Measurements from ENCODE around the gene TIGD7. TPM values are rescaled to one million over a fixed set of nuclear protein-coding genes. Genes with fewer than 3 reads are reported as not detected.

TIGD7 gene
- total and polyA plus RNA-seq, 2 of the 8 experiments (the other 6 are each of a cell fraction or from before 2014, with no cell fraction given): 3.0 to 8.9 TPM

- TF ChIP-seq CHD7 (IDR thresholded peaks at IDR 0.05; ENCODE audit: insufficient replicate concordance, low read length) (no peak), SP2 (IDR thresholded peaks at IDR 0.05; ENCODE audit: low read length) (no peak), SP4 (IDR thresholded peaks at IDR 0.05; ENCODE audit: low read length) (no peak), CBX5 (IDR thresholded peaks at IDR 0.05; ENCODE audit: low read depth, low read length) (no peak), HDAC2 (IDR thresholded peaks at IDR 0.05; ENCODE audit: borderline replicate concordance in 1 of 2, low read depth in 2 of 2, low read length in 2 of 2) (no peak), SUZ12 (IDR thresholded peaks at IDR 0.05; ENCODE audit: low read length) (no peak), POLR2A (IDR thresholded peaks at IDR 0.05; ENCODE audit: control extremely low read depth in 1 of 2, low read depth in 2 of 2, low read length in 2 of 2) (no peak), CTCF (IDR thresholded peaks at IDR 0.05; ENCODE audit: control extremely low read depth in 1 of 3, insufficient read depth in 1 of 3, low read depth in 1 of 3, low read length in 3 of 3) (no peak), FOSL1 (IDR thresholded peaks at IDR 0.05; ENCODE audit: insufficient read depth, low read depth, low read length) (no peak)
These were observed 848 bp upstream of the TIGD7 start (continued) for GRCh38 chr16:3306078-3306477.
